Measurements from ENCODE around the gene METTL21C.

Gene METTL21C

GRCh38 chr13:102658660-102659059 is 36.2 kb downstream of the METTL21C start:
- no peak for DNase-seq

GRCh38 chr13:102657630-102658029 is 37.2 kb downstream of the METTL21C start:
- no peak for DNase-seq

GRCh38 chr13:102654756-102655155 is 40.1 kb downstream of the METTL21C start:
- no peak for DNase-seq

- no peak for DNase-seq
Observed at GRCh38 chr13:102651892-102652291, 43.0 kb downstream of the METTL21C start.

GRCh38 chr13:102651392-102651791 is 43.5 kb downstream of the METTL21C start:
- no peak for DNase-seq

- no peak for DNase-seq
Observed at GRCh38 chr13:102650444-102650843, 44.4 kb downstream of the METTL21C start.

- no peak for DNase-seq
Observed at GRCh38 chr13:102648046-102648445, 46.8 kb downstream of the METTL21C start.

- no peak for DNase-seq
Observed at GRCh38 chr13:102645701-102646100, 49.1 kb downstream of the METTL21C start.

- no peak for DNase-seq
Observed at GRCh38 chr13:102643656-102644055, 51.2 kb downstream of the METTL21C start.

GRCh38 chr13:102642475-102642874 is 52.4 kb downstream of the METTL21C start:
- DNase-seq, result no peak

DNA sequence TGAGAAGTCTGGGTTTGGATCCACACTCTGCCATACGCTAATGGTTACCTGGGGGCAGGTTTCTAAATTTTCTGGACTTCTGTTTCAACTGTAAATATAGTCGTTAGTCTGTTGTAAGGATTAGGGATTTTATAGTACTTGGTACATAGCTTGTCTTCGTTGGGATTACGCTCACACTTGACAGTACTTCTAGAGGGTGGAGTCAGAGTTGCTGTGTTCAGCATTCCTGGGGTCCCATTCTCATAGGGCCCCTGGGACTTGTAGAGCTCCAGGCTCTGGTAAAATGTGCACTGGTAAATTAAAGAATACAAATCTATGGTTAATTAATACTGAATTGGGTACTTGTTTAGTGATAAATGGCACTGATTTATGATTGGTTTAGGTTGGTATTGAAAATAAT is 52.8 kb downstream of the METTL21C start:
- DNase-seq, result no peak

DNA sequence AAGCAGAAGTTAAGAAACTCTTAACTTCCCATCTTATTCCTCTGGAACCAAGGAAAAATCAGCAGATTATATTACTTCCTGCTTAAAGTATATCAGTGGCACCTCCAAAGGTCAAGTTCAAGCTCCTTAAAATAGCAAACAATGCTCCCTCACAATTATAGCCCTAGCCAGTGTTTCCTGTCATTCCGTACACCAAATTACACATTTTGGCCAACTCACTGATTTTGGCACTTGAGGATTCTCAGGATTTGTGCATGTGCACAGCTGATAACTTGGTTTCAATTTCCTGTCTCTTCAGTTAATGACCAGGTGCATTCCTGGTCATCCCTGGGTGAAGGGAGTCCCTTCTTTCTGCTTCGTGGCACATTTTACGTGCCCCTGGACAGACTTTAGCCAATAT is 56.1 kb downstream of the METTL21C start:
- DNase-seq, result no peak
